ENCODE data around the gene CC2D1B.

Gene CC2D1B

DNA sequence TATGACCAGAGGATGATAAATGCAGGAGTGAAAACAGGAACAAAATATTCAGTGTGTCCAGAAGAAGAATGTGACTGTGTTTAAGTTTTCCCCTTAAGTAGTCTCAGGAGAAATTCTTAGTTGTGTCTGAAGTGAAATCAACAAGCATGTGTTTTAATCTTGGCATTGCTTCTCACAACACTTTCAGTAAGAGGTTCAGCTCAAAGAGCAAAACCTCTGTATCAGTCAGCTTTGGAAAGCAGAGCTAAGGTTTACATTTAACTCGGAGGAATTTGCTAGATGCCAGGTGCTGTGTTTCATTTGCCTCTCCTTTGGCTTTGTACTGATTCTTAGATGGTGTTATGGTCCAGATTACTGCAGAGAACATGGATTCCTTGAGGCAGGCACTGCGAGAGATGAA is 28.6 kb downstream of the CC2D1B start:
- Histone ChIP-seq H3K4me3 (ENCODE audit: low read depth in 1 of 2, low read length in 2 of 2) (no peak overlapping the region), H3K36me3 (ENCODE audit: control insufficient read depth in 1 of 2, insufficient read depth in 2 of 2, low read length in 2 of 2) (peaks cover 21 to 31% of the 10 kb centered on the region in 2 donors), H3K9me3 (ENCODE audit: control insufficient read depth in 1 of 2, low read length in 2 of 2) (no peaks in the 10 kb centered on the region), H3K4me1 (ENCODE audit: control insufficient read depth in 1 of 2, insufficient read depth in 2 of 2, low read length in 2 of 2) (no peaks in the 10 kb centered on the region), H3K27ac (ENCODE audit: low read length) (no peak overlapping the region), H3K27me3 (ENCODE audit: low read depth, low read length) (no peaks in the 10 kb centered on the region)

DNA sequence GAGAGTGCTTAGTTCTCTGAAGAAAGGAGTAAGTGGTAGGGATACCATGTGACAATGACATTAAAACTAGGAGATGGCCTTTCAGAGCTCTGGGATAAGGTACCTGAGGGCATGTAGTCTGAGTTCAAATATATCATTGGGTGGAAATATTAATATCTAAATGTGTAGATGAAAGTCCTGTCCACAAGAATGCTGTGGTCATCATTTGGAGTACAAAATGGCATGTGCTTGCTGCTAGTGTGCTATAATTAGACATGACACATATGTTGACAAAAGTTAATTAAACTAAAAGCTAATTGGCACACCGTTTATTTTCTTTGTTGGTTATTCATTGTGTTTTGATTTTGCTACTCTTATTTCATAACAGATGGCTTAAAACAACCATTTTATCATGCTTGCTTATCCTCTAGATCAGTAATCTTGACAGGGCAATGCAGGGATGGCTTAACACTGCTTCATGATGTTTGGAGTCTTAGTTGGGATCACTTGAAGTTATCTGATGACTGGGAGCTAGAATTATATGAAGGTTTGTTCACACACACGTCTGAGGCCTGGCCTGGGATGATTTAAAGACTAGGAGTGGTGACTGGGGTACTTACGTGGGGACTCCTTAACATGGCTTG is 31.0 kb downstream of the CC2D1B start:
- Histone ChIP-seq H3K9me3 (ENCODE audit: control insufficient read depth in 1 of 2, low read length in 2 of 2) (no peaks in the 10 kb centered on the region), H3K4me1 (ENCODE audit: control insufficient read depth in 1 of 2, insufficient read depth in 2 of 2, low read length in 2 of 2) (no peaks in the 10 kb centered on the region), H3K27me3 (ENCODE audit: low read depth, low read length) (no peaks in the 10 kb centered on the region), H3K4me3 (ENCODE audit: low read depth in 1 of 2, low read length in 2 of 2) (no peak overlapping the region), H3K27ac (ENCODE audit: low read length) (no peak overlapping the region), H3K36me3 (ENCODE audit: control insufficient read depth in 1 of 2, insufficient read depth in 2 of 2, low read length in 2 of 2) (peaks cover 17 to 20% of the 10 kb centered on the region in 2 donors)

DNA sequence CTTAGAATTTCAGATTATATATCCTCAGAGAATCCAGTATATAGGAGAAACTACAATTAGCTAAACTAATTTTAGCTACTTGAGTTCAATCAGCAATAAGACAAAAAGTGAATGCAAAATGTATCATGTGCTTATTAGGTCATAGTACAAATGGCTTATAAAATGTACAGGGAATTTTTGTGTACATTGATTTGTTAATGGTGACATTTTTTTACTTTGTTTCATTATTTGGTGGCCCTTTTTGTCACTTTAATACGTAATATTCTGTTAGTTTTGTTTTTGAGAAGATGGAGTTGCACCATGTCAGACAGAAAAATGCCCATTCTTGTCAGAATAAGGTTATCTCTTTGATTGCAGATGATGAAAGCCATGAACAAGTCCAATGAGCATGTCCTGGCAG is 33.6 kb downstream of the CC2D1B start:
- Histone ChIP-seq H3K27ac (ENCODE audit: low read length) (no peak overlapping the region), H3K4me1 (ENCODE audit: control insufficient read depth in 1 of 2, insufficient read depth in 2 of 2, low read length in 2 of 2) (no peaks in the 10 kb centered on the region), H3K4me3 (ENCODE audit: low read depth in 1 of 2, low read length in 2 of 2) (no peak overlapping the region), H3K9me3 (ENCODE audit: control insufficient read depth in 1 of 2, low read length in 2 of 2) (no peaks in the 10 kb centered on the region), H3K36me3 (ENCODE audit: control insufficient read depth in 1 of 2, insufficient read depth in 2 of 2, low read length in 2 of 2) (peaks cover 12% of the 10 kb centered on the region in 2 donors), H3K27me3 (ENCODE audit: low read depth, low read length) (no peaks in the 10 kb centered on the region)

DNA sequence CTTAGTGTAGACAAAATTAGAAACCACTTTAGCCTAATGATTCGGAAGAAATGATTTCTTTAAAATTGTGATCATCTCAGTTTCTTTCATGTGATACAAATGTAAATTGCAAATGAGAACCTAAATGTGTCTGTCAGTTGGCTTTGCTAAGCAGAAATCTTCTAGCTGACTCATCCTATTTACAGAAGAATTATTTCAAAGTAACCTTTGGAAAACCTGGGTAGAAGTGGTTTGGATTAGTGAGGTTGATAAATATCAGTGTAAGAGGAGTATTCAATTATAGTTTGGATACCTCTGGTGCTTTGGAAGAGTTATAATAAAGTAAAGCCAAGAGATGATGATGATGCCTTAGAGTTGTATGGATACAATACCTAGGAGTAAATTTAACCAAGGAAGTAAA is 37.4 kb downstream of the CC2D1B start:
- H3K27me3 ChIP-seq (ENCODE audit: low read depth, low read length): no peaks in the 10 kb centered on the region
- H3K4me3 ChIP-seq (ENCODE audit: low read depth in 1 of 2, low read length in 2 of 2): no peak overlapping the region
- H3K4me1 ChIP-seq (ENCODE audit: control insufficient read depth in 1 of 2, insufficient read depth in 2 of 2, low read length in 2 of 2): no peaks in the 10 kb centered on the region
- H3K9me3 ChIP-seq (ENCODE audit: control insufficient read depth in 1 of 2, low read length in 2 of 2): no peaks in the 10 kb centered on the region
- H3K27ac ChIP-seq (ENCODE audit: low read length): no peak overlapping the region
- peaks cover 0 to 7% of the 10 kb centered on the region in 2 donors for H3K36me3 ChIP-seq (ENCODE audit: control insufficient read depth in 1 of 2, insufficient read depth in 2 of 2, low read length in 2 of 2)

DNA sequence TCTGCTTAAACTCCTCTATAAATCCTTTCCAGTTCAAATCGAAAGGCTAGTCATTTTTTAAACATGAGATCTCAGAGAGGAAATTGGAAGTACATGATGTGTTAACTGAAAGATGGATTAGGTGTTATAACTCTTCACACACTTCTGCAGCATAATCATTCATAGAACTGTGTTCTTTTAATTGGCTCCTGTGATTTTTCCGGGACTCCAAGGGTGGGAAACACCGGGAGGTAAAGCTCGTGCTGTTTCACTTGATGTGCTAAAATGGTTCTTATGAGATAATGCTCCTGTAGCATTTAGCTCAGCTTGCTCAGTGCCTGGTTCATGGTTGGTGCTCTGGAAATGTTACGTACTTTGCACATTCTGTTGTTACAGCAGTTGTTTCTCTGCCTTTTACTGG is 40.2 kb downstream of the CC2D1B start:
- no peaks in the 10 kb centered on the region for H3K4me1 ChIP-seq (ENCODE audit: control insufficient read depth in 1 of 2, insufficient read depth in 2 of 2, low read length in 2 of 2)
- peaks cover 0 to 4% of the 10 kb centered on the region in 2 donors for H3K36me3 ChIP-seq (ENCODE audit: control insufficient read depth in 1 of 2, insufficient read depth in 2 of 2, low read length in 2 of 2)
- H3K27me3 ChIP-seq (ENCODE audit: low read depth, low read length): no peaks in the 10 kb centered on the region
- H3K9me3 ChIP-seq (ENCODE audit: control insufficient read depth in 1 of 2, low read length in 2 of 2): no peaks in the 10 kb centered on the region
- no peak overlapping the region for H3K4me3 ChIP-seq (ENCODE audit: low read depth in 1 of 2, low read length in 2 of 2)
- H3K27ac ChIP-seq (ENCODE audit: low read length): no peak overlapping the region

DNA sequence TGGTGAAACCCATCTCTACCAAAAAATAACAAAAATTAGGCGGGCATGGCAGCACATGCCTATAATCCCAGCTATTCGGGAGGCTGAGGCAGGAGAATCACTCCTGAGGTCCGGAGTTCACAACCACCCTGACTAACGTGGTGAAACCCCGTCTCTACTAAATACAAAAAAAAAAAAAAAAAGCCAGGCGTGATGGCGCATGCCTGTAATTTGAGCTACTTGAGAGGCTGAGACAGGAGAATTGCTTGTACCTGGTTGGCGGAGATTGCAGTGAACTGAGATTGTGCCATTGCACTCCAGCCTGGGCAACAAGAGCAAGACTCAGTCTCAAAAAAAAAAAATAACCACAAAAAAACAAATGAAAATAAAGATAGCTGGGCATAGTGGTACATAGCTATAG is 42.3 kb downstream of the CC2D1B start:
- Histone ChIP-seq H3K36me3 (ENCODE audit: control insufficient read depth in 1 of 2, insufficient read depth in 2 of 2, low read length in 2 of 2) (peaks cover 0 to 4% of the 10 kb centered on the region in 2 donors), H3K9me3 (ENCODE audit: control insufficient read depth in 1 of 2, low read length in 2 of 2) (no peaks in the 10 kb centered on the region), H3K27ac (ENCODE audit: low read length) (no peak overlapping the region), H3K27me3 (ENCODE audit: low read depth, low read length) (no peaks in the 10 kb centered on the region), H3K4me1 (ENCODE audit: control insufficient read depth in 1 of 2, insufficient read depth in 2 of 2, low read length in 2 of 2) (no peaks in the 10 kb centered on the region), H3K4me3 (ENCODE audit: low read depth in 1 of 2, low read length in 2 of 2) (no peak overlapping the region)

DNA sequence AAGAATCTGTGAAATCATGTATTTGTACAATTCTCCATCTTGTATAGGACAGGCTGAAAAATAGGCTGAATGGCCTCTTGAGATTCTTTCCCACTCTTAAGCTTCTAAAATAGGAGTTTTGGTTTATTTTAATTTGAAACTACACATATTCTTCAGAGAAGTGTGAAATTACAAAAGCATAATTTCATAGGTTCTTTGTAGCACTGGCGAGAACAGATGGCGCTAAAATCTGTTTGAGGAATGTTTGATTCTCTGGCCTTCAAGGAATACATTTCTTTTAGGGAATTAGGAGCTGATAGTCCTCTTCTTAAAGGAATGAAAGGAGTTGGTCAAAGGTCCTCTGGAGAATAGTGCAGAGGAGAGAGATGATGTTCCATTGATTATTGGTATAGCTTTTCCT is 44.9 kb downstream of the CC2D1B start:
- H3K4me3 ChIP-seq (ENCODE audit: low read depth in 1 of 2, low read length in 2 of 2): no peak overlapping the region
- H3K36me3 ChIP-seq (ENCODE audit: control insufficient read depth in 1 of 2, insufficient read depth in 2 of 2, low read length in 2 of 2): peaks cover 0 to 4% of the 10 kb centered on the region in 2 donors
- no peaks in the 10 kb centered on the region for H3K9me3 ChIP-seq (ENCODE audit: control insufficient read depth in 1 of 2, low read length in 2 of 2)
- no peaks in the 10 kb centered on the region for H3K4me1 ChIP-seq (ENCODE audit: control insufficient read depth in 1 of 2, insufficient read depth in 2 of 2, low read length in 2 of 2)
- no peaks in the 10 kb centered on the region for H3K27me3 ChIP-seq (ENCODE audit: low read depth, low read length)
- H3K27ac ChIP-seq (ENCODE audit: low read length): no peak overlapping the region

DNA sequence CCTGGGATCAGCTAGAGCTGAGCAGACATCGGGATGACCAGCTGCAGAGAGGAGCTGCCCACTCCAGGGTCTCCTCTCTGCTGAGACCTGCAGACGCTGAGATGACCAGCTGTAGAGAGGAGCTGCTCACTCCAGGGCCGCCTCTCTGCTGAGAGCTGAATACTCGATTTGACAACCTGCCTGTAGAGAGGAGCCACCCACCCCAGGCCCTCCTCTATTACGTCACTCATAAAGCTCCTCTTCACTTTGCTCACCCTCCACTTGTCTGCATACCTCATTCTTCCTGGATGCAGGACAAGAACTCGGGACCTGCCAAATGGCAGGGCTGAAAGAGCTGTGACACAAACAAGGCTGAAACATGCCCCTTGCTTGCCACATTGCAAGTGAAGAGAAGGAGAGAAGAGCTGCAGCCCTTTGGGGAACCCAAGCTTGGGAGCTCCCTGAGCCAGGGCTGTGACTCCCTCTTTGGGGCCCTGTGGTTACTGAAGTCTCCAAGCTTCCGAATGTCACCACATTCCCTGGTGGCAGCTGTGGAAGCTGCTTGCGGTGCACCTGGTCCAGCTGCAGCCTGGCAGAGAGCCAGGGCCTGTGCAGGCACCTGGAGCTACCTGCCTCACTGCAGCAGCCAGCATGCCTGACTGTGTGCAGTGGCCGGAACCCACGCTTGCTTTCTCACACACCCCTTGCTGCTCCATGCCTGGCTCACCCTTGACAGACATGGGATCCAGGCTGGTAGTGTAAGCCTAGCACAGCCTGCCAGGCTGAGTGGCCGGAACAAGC is 59.6 kb downstream of the CC2D1B start:
- H3K4me3 ChIP-seq (ENCODE audit: low read depth in 1 of 2, low read length in 2 of 2): no peak overlapping the region
- H3K4me1 ChIP-seq (ENCODE audit: control insufficient read depth in 1 of 2, insufficient read depth in 2 of 2, low read length in 2 of 2): no peaks in the 10 kb centered on the region
- H3K27ac ChIP-seq (ENCODE audit: low read length): no peak overlapping the region
- no peaks in the 10 kb centered on the region for H3K9me3 ChIP-seq (ENCODE audit: control insufficient read depth in 1 of 2, low read length in 2 of 2)
- H3K36me3 ChIP-seq (ENCODE audit: control insufficient read depth in 1 of 2, insufficient read depth in 2 of 2, low read length in 2 of 2): peaks cover 0 to 49% of the 10 kb centered on the region in 2 donors
- no peaks in the 10 kb centered on the region for H3K27me3 ChIP-seq (ENCODE audit: low read depth, low read length)

DNA sequence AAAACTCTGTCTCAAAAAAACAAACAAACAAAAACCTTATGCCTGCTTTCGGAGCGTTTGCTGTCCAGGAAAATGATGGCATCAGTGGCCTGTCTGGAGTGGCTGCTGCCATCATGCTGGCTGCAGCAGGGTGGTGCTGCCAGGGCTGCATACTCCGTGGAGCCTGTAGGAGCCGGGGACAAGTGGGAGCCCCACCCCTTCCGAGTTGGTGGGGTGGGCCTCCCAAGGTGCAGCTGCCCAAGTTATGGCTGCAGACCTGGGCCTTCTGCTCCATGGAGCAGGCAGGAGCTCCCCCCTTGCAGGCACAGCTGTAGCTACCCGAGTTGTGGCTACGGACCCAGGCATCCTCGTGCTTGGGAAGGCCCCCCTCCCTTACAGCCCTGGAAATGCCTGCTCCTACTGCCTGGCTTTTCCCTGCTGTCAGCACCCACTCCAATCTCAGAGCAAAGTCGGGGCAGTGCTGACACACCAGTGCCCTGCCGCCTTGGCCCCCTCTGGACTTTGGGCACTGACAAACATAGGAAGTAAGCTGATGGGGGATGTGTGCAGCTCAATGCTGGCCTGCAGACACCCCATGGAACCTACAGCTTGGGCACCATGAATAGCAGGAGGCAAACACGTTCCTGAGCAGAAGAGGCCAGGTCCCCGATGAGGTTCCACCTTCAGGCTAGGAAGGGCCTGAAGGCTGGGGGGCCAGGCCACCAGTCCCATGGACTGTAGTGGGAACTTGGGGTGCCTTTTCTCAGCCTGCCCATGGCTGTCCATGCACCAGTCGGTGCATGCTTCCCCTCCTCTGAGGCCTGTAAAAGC is 60.4 kb downstream of the CC2D1B start:
- no peak overlapping the region for H3K27ac ChIP-seq (ENCODE audit: low read length)
- peaks cover 0 to 45% of the 10 kb centered on the region in 2 donors for H3K36me3 ChIP-seq (ENCODE audit: control insufficient read depth in 1 of 2, insufficient read depth in 2 of 2, low read length in 2 of 2)
- no peak overlapping the region for H3K4me3 ChIP-seq (ENCODE audit: low read depth in 1 of 2, low read length in 2 of 2)
- no peaks in the 10 kb centered on the region for H3K9me3 ChIP-seq (ENCODE audit: control insufficient read depth in 1 of 2, low read length in 2 of 2)
- no peaks in the 10 kb centered on the region for H3K4me1 ChIP-seq (ENCODE audit: control insufficient read depth in 1 of 2, insufficient read depth in 2 of 2, low read length in 2 of 2)
- no peaks in the 10 kb centered on the region for H3K27me3 ChIP-seq (ENCODE audit: low read depth, low read length)
